GM18508 (cell line): ENCODE measurements around the gene ABHD1.
"Not testable (repeated sequence)": the region's sequence is repeated elsewhere in the genome, so short reads cannot be mapped to it uniquely, and the experiment has no call there.

ENCODE experiments used
- ATAC-seq: cut with Tn5 transposase; IDR thresholded peaks from one replicate; pipeline ENCODE4 v1.9.1; 2021; ENCODE audit warnings: moderate number of reproducible peaks; ENCODE audit not compliant: insufficient read depth, unreplicated experiment

Gene ABHD1

GRCh38 chr2:27108221-27108620, 15.4 kb upstream of the ABHD1 start:
- no peak for ATAC-seq

- no peak for ATAC-seq
Observed at GRCh38 chr2:27109083-27109482, 14.5 kb upstream of the ABHD1 start.

- ATAC-seq: not testable (repeated sequence)
Observed at GRCh38 chr2:27110603-27111352, 12.8 kb upstream of the ABHD1 start.

- not testable (repeated sequence) for ATAC-seq
Observed at GRCh38 chr2:27111392-27112078, 12.1 kb upstream of the ABHD1 start.

- ATAC-seq: no peak
Observed at GRCh38 chr2:27115519-27115918, 8.1 kb upstream of the ABHD1 start.

- no peak for ATAC-seq
Observed at GRCh38 chr2:27117995-27118524, 5.6 kb upstream of the ABHD1 start.

- ATAC-seq: no peak
Observed at GRCh38 chr2:27118525-27119329, 4.9 kb upstream of the ABHD1 start, which contains the start of gene CGREF1. CGREF1 (minus strand) TSS chr2:27119128; CDS start chr2:27104366, 14,762 bp downstream.

GRCh38 chr2:27119330-27119670, 4.3 kb upstream of the ABHD1 start:
- not testable (repeated sequence) for ATAC-seq

GRCh38 chr2:27121906-27122305, 1.7 kb upstream of the ABHD1 start:
- no peak for ATAC-seq

- no peak for ATAC-seq
Observed at GRCh38 chr2:27122791-27123190, 824 bp upstream of the ABHD1 start.

GRCh38 chr2:27125104-27125503, 1.5 kb downstream of the ABHD1 start:
- ATAC-seq: no peak

- ATAC-seq: no peak
Observed at GRCh38 chr2:27126252-27126710, 2.7 kb downstream of the ABHD1 start.

GRCh38 chr2:27127883-27128667, 4.5 kb downstream of the ABHD1 start:
- no peak for ATAC-seq

GRCh38 chr2:27128668-27129571, 5.3 kb downstream of the ABHD1 start:
- ATAC-seq: no peak

- no peak for ATAC-seq
Observed at GRCh38 chr2:27130396-27130795, 6.8 kb downstream of the ABHD1 start.

- ATAC-seq: no peak
Observed at GRCh38 chr2:27131429-27131828, 7.8 kb downstream of the ABHD1 start.

GRCh38 chr2:27133195-27133875, 9.7 kb downstream of the ABHD1 start:
- no peak for ATAC-seq
